ENCODE results near the gene HPSE2.

GRCh38 chr10:98790817-98791216 lies 444.8 kb downstream of the HPSE2 start:
- TF ChIP-seq CTCF (IDR thresholded peaks at IDR 0.05) (peak in 1 of 3 experiments; percentile 21), POLR2AphosphoS5 (IDR thresholded peaks at IDR 0.05; ENCODE audit: insufficient read depth in 1 of 2, low read depth in 1 of 2) (no peak)

All from vagina (tissue), 2 donors.